Measurements from ENCODE around the gene ST3GAL3. TPM values are rescaled to one million over a fixed set of nuclear protein-coding genes. Genes with fewer than 3 reads are reported as not detected.
A peak's percentile ranks its signal among the peaks of the same experiment; 100 is the strongest.

The ST3GAL3 gene
- polyA plus RNA-seq, 1 of the 3 experiments (the other 2 are of a cell fraction), result 20.6 TPM

DNA sequence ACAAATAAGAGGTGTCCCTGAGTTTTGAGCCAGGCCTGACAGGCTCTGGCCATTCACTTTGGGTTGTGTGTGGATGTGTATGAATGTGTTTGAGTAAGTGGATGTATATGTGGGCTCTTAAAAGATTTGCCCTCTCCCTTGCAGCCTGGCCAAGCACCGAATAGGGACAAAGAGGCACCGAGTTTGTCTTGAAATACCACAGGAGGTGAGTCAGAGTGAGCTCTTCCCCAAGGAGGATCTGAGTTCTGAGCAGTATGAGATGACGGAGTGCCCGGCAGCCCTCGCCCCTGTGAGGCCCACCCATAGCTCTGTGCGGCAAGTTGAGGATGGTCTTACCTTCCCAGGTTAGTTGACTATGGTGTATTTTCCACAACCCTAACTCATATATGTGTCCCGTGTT, 38.4 kb upstream of the ST3GAL3 start (continued):
- TF ChIP-seq FOSL2 (IDR thresholded peaks at IDR 0.05; ENCODE audit: borderline replicate concordance, low read depth), result no peak
- no peak for TF ChIP-seq TCF12 (IDR thresholded peaks at IDR 0.05)
- TF ChIP-seq, protein P1, sequence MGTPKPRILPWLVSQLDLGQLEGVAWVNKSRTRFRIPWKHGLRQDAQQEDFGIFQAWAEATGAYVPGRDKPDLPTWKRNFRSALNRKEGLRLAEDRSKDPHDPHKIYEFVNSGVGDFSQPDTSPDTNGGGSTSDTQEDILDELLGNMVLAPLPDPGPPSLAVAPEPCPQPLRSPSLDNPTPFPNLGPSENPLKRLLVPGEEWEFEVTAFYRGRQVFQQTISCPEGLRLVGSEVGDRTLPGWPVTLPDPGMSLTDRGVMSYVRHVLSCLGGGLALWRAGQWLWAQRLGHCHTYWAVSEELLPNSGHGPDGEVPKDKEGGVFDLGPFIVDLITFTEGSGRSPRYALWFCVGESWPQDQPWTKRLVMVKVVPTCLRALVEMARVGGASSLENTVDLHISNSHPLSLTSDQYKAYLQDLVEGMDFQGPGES (IDR thresholded peaks at IDR 0.05; ENCODE audit: low read depth, low read length), result no peak
- no peak for TF ChIP-seq GABPA (IDR thresholded peaks at IDR 0.05; ENCODE audit: low read depth)
- TF ChIP-seq ZBTB33 (IDR thresholded peaks at IDR 0.05; ENCODE audit: borderline replicate concordance, low read depth), result no peak
- TF ChIP-seq YY1 (IDR thresholded peaks at IDR 0.05; ENCODE audit: low read depth), result no peak

- Histone ChIP-seq H4K20me1 (ENCODE audit: insufficient read depth) (peaks cover 24% of the 10 kb centered on the region; the same call in 1 of the 2 replicates), H3K4me2 (no peak overlapping the region), H3K36me3 (replicated peaks in 1 of 2; ENCODE audit: control insufficient read depth in 1 of 2, insufficient read depth in 2 of 2, low read length in 1 of 2) (peaks cover 64 to 73% of the 10 kb centered on the region in 2 experiments), H3K4me3 (ENCODE audit: low read depth in 2 of 2, low read length in 1 of 2) (no peak overlapping the region), H3K4me1 (ENCODE audit: control insufficient read depth in 1 of 2, insufficient read depth in 2 of 2, low read depth in 1 of 2, low read length in 1 of 2) (peaks cover 0 to 8% of the 10 kb centered on the region in 2 experiments; a peak in 1 of 4 replicates), H3K27me3 (ENCODE audit: insufficient read depth) (no peaks in the 10 kb centered on the region), H3F3A (replicated peaks; ENCODE audit: insufficient read depth) (peaks cover 15% of the 10 kb centered on the region), H3K9ac (no peak overlapping the region), H3K9me3 (no peaks in the 10 kb centered on the region), H3K27ac (ENCODE audit: low read depth in 2 of 2, low read length in 1 of 2) (no peak overlapping the region), H3K79me2 (ENCODE audit: insufficient read depth) (peaks cover 12% of the 10 kb centered on the region), H3K9me2 (no peaks in the 10 kb centered on the region), H2AFZ (ENCODE audit: low read depth) (no peak overlapping the region)
- ChIA-PET CTCF (interaction anchor here (0.9 to 1.6 kb wide), 2 partner anchors 10 to 277 kb away, joined by 3 to 5 read pairs; partner anchors contain the start of gene IPO13), POLR2A (no interaction called here)
- no peak for TF ChIP-seq GATA2 (CRISPR knock-in tag; IDR thresholded peaks at IDR 0.05)
- no peak for TF ChIP-seq USF1 (IDR thresholded peaks at IDR 0.05; ENCODE audit: borderline replicate concordance, low read depth)
- WGBS (ENCODE audit: low lambda C conversion rate), result 90% methylated on average over 5 of the region's 5 CpGs
- DNase-seq, result no peak
These were observed 37.5 kb upstream of the ST3GAL3 start for GRCh38 chr1:43669878-43670277.

DNA sequence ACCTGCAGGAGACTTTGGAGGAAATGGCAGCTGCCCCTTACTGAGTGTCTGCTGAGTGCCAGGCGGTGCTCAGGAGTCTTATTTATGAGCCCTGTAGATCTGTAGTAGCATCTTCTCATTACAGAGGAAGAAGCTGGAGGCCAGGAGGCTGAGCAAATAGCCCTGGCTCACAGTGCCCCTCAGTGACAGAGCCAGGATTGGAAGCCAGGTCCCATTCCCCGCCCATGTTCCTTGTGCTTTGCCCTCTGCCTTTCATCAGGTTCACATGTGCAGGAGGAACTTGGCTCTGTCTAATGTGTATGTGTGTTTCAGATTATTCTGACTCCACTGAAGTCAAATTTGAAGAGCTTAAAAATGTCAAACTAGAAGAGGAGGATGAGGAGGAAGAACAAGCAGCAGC, 36.1 kb upstream of the ST3GAL3 start:
- Histone ChIP-seq H2AFZ (ENCODE audit: low read depth) (no peak overlapping the region), H3K27ac (ENCODE audit: low read depth in 2 of 2, low read length in 1 of 2) (peak overlapping the region in 1 of 2 experiments; percentile 46; a peak in 1 of 4 replicates), H3K79me2 (ENCODE audit: insufficient read depth) (peaks cover 12% of the 10 kb centered on the region), H3K9ac (no peak overlapping the region), H3K27me3 (ENCODE audit: insufficient read depth) (no peaks in the 10 kb centered on the region), H3K36me3 (replicated peaks in 1 of 2; ENCODE audit: control insufficient read depth in 1 of 2, insufficient read depth in 2 of 2, low read length in 1 of 2) (peaks cover 64 to 66% of the 10 kb centered on the region in 2 experiments), H3K4me1 (ENCODE audit: control insufficient read depth in 1 of 2, insufficient read depth in 2 of 2, low read depth in 1 of 2, low read length in 1 of 2) (peaks cover 0 to 8% of the 10 kb centered on the region in 2 experiments; a peak in 1 of 4 replicates), H3K4me2 (no peak overlapping the region), H3K4me3 (ENCODE audit: low read depth in 2 of 2, low read length in 1 of 2) (no peak overlapping the region), H4K20me1 (ENCODE audit: insufficient read depth) (peaks cover 24% of the 10 kb centered on the region; the same call in 1 of the 2 replicates), H3K9me3 (no peaks in the 10 kb centered on the region), H3K9me2 (no peaks in the 10 kb centered on the region), H3F3A (replicated peaks; ENCODE audit: insufficient read depth) (peaks cover 15% of the 10 kb centered on the region)
- no peak for DNase-seq
- 94% methylated on average over 2 of the region's 2 CpGs for WGBS (ENCODE audit: low lambda C conversion rate)
- CTCF ChIA-PET, result interaction anchor here (1.0 to 1.7 kb wide), 4 partner anchors 15 to 444 kb away, joined by 3 to 7 read pairs (median 5); partner anchors contain the start of genes KDM4A and PTPRF
- TF ChIP-seq SIN3A (IDR thresholded peaks at IDR 0.05; ENCODE audit: borderline replicate concordance, low read depth, low read length) (no peak), FOXJ3 (CRISPR knock-in tag; IDR thresholded peaks at IDR 0.05) (no peak), TEAD4 (IDR thresholded peaks at IDR 0.05; ENCODE audit: borderline replicate concordance, insufficient read depth) (no peak), CHD2 (IDR thresholded peaks at IDR 0.05; ENCODE audit: low read length, partially characterized antibody) (no peak), GABPA (IDR thresholded peaks at IDR 0.05; ENCODE audit: low read depth) (no peak)
- TF ChIP-seq, protein P2, sequence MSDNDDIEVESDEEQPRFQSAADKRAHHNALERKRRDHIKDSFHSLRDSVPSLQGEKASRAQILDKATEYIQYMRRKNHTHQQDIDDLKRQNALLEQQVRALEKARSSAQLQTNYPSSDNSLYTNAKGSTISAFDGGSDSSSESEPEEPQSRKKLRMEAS (IDR thresholded peaks at IDR 0.05; ENCODE audit: low read depth), result no peak
- POLR2A ChIA-PET, result no interaction called here

Data from SK-N-SH (cell line).